Progenitor cell of endocrine pancreas (in vitro differentiated cells): ENCODE measurements around the gene LRBA. TPM values are rescaled to one million over a fixed set of nuclear protein-coding genes. Genes with fewer than 3 reads are reported as not detected.
"Not testable (repeated sequence)": the region's sequence is repeated elsewhere in the genome, so short reads cannot be mapped to it uniquely, and the experiment has no call there.

Experiments
- DNase-seq: peaks from one replicate; pipeline ENCODE4 v3.0.0; 2021; ENCODE audit warnings: low spot score; ENCODE audit not compliant: unreplicated experiment
- H3K27ac Mint-ChIP-seq: 2 replicates; pipeline ENCODE4 v1.8.0; 2021; ENCODE audit warnings: mild to moderate bottlenecking, moderate library complexity, mixed read lengths
- H3K27me3 Mint-ChIP-seq: 2 replicates; pipeline ENCODE4 v1.8.0; 2021; ENCODE audit warnings: mixed read lengths
- H3K36me3 Mint-ChIP-seq: 2 replicates; pipeline ENCODE4 v1.8.0; 2022; ENCODE audit warnings: mixed read lengths; ENCODE audit not compliant: insufficient read depth
- H3K4me1 Mint-ChIP-seq: 2 replicates; pipeline ENCODE4 v1.8.0; 2021; ENCODE audit warnings: low read depth, mixed read lengths
- H3K4me3 Mint-ChIP-seq: 2 replicates; pipeline ENCODE4 v1.8.0; 2021; ENCODE audit warnings: low read depth, mild to moderate bottlenecking, moderate library complexity, mixed read lengths
- H3K9me3 Mint-ChIP-seq: 2 replicates; pipeline ENCODE4 v1.8.0; 2021; ENCODE audit warnings: low read depth, mixed read lengths
- CTCF ChIP-seq: fragments of 200-600 bp; sonication (generic); IDR thresholded peaks from one replicate; pipeline ENCODE4 v1.5.0; 2021; ENCODE audit warnings: antibody characterized with exemption, mild to moderate bottlenecking; ENCODE audit not compliant: unreplicated experiment
- total RNA-seq: library from RNA; stranded (reverse); gene quantifications from 2 replicates; pipeline ENCODE4 v1.2.1, GENCODE V29; 2021

LRBA gene
- total RNA-seq, 1 donor from 2014 or later, result 95.2 TPM

- no peak for TF ChIP-seq CTCF
- peaks cover 8% of the 10 kb centered on the region for H3K36me3 Mint-ChIP-seq
- H3K4me1 Mint-ChIP-seq, result peaks cover 4% of the 10 kb centered on the region
- no peaks in the 10 kb centered on the region for H3K9me3 Mint-ChIP-seq
- no peak overlapping the region for H3K27ac Mint-ChIP-seq
- no peak for DNase-seq
- H3K27me3 Mint-ChIP-seq, result no peaks in the 10 kb centered on the region
- no peak overlapping the region for H3K4me3 Mint-ChIP-seq
Observed at GRCh38 chr4:150664935-150665334, 350.1 kb downstream of the LRBA start.

GRCh38 chr4:150662686-150663085 lies 352.4 kb downstream of the LRBA start:
- Mint-ChIP-seq H3K36me3 (peaks cover 4% of the 10 kb centered on the region), H3K4me1 (peaks cover 4% of the 10 kb centered on the region), H3K27ac (no peak overlapping the region), H3K9me3 (no peaks in the 10 kb centered on the region), H3K4me3 (no peak overlapping the region), H3K27me3 (no peaks in the 10 kb centered on the region)
- no peak for DNase-seq
- TF ChIP-seq CTCF, result no peak

- not testable (repeated sequence) for H3K27me3 Mint-ChIP-seq, H3K27ac Mint-ChIP-seq, H3K9me3 Mint-ChIP-seq, H3K4me1 Mint-ChIP-seq, H3K36me3 Mint-ChIP-seq, DNase-seq, H3K4me3 Mint-ChIP-seq
Observed at GRCh38 chr4:150661551-150661950, 353.5 kb downstream of the LRBA start.

- H3K4me3 Mint-ChIP-seq, H3K27ac Mint-ChIP-seq, H3K27me3 Mint-ChIP-seq, H3K36me3 Mint-ChIP-seq, DNase-seq, H3K9me3 Mint-ChIP-seq, H3K4me1 Mint-ChIP-seq: not testable (repeated sequence)
Observed at GRCh38 chr4:150658258-150658657, 356.8 kb downstream of the LRBA start.

DNA sequence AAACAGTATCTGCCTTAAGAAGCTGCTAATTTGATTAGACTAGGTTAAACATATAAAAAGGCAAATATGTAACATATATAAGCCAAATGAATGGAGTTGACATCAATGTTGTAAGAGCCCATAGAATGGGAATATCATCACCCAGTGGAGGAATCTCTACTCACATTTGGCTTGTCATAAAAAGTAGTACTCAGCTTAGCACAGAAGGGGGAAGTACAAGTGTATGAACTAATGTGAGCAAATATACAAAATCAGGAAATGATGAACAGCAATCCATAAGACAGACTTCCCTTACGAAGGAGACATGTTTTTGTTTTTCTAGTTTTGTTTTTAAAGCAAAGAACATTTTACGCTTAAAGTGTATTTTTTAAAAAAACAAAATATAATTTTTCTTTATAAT lies 358.2 kb downstream of the LRBA start:
- Mint-ChIP-seq H3K27ac (no peak overlapping the region), H3K9me3 (no peaks in the 10 kb centered on the region), H3K27me3 (no peaks in the 10 kb centered on the region), H3K36me3 (peaks cover 1% of the 10 kb centered on the region), H3K4me1 (no peaks in the 10 kb centered on the region), H3K4me3 (no peak overlapping the region)
- no peak for TF ChIP-seq CTCF
- no peak for DNase-seq

- Mint-ChIP-seq H3K27me3 (no peaks in the 10 kb centered on the region), H3K9me3 (no peaks in the 10 kb centered on the region), H3K4me1 (peaks cover 4% of the 10 kb centered on the region), H3K36me3 (no peaks in the 10 kb centered on the region), H3K27ac (no peak overlapping the region), H3K4me3 (no peak overlapping the region)
- no peak for TF ChIP-seq CTCF
- DNase-seq, result no peak
Observed at GRCh38 chr4:150650751-150651150, 364.3 kb downstream of the LRBA start.
